PC-9 (cell line): ENCODE data around the gene LRSAM1.

Experiments used
- EZH2 ChIP-seq: fragments of 200-600 bp; sonication (generic); IDR thresholded peaks from 2 replicates; pipeline ENCODE4 v1.8.0; 2017; ENCODE audit warnings: antibody characterized with exemption, low read depth
- TF ChIP-seq, protein P1 (sequence below): fragments of 200-600 bp; sonication (generic); conservative IDR thresholded peaks from 2 replicates; pipeline ENCODE4 v1.6.1; 2017; ENCODE audit warnings: mixed run types, antibody characterized with exemption, mild to moderate bottlenecking, moderate library complexity

DNA sequence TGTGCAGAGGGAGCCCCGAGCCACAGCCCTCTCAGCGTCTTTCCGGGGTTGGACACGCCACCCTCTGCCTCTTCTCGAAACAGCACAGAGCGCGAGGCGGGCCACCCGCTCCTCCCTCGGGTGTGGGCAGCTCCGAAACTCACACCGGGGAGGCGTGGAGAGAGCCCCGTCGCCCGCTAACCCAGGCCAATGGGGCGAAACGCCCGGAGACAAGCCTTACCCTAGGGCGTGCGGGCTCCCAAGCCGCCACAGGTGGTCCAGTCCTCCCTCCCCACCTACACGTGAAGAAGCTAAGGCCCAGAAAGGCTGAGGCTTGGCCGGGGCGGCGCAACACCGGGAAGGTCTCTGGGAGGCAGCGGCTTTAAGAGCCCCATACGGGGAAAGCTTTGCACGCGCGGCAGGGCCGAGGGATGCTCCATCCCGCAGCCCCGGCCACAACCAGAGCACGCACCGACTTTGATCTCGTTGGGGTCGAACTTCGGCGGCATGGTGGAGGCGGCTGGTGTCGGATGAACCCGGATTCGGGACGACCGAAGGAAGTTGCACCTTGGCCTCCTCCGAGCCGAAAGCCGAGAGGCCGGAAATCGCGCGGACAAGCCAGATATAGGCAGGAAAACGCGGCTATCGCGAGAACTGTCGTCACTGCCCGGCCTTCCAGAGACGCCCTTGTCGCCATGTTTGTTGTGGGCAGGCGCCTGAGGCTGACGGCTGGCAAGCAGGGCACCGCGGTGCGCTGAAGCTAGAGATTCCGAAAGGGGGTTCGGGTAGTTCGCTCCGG is at the start of gene LRSAM1, which contains the start of gene RPL12:
- TF ChIP-seq, protein P1, sequence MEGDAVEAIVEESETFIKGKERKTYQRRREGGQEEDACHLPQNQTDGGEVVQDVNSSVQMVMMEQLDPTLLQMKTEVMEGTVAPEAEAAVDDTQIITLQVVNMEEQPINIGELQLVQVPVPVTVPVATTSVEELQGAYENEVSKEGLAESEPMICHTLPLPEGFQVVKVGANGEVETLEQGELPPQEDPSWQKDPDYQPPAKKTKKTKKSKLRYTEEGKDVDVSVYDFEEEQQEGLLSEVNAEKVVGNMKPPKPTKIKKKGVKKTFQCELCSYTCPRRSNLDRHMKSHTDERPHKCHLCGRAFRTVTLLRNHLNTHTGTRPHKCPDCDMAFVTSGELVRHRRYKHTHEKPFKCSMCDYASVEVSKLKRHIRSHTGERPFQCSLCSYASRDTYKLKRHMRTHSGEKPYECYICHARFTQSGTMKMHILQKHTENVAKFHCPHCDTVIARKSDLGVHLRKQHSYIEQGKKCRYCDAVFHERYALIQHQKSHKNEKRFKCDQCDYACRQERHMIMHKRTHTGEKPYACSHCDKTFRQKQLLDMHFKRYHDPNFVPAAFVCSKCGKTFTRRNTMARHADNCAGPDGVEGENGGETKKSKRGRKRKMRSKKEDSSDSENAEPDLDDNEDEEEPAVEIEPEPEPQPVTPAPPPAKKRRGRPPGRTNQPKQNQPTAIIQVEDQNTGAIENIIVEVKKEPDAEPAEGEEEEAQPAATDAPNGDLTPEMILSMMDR = no peak
- TF ChIP-seq EZH2 = no peak
